Fibroblast of pulmonary artery (primary cell): ENCODE results near the gene ABCB11.
A peak's percentile ranks its signal among the peaks of the same experiment; 100 is the strongest.

Experiments
- DNase-seq: peaks from one replicate; pipeline ENCODE4 v3.0.0-alpha.2; 2010; ENCODE audit warnings: low read depth
- H3K4me3 ChIP-seq: replicated peaks from 2 replicates; pipeline ENCODE4 v1.5.1; 2011; ENCODE audit warnings: low read depth, mild to moderate bottlenecking, control low read depth, low read length, moderate library complexity
- CTCF ChIP-seq: IDR thresholded peaks from 2 replicates; pipeline ENCODE4 v1.5.1; 2011; ENCODE audit warnings: mild to moderate bottlenecking, control low read depth, low read length, inconsistent platforms; ENCODE audit errors: missing control alignments

The ABCB11 gene

GRCh38 chr2:168998609-168999211 is 32.4 kb downstream of the ABCB11 start:
- no peak for TF ChIP-seq CTCF
- no peak for DNase-seq
- no peak overlapping the region for H3K4me3 ChIP-seq

- TF ChIP-seq CTCF, result no peak
- no peak overlapping the region for H3K4me3 ChIP-seq
- DNase-seq, result no peak
Observed at GRCh38 chr2:168997794-168998193, 33.3 kb downstream of the ABCB11 start.

- H3K4me3 ChIP-seq, result no peak overlapping the region
- peak; percentile 67 for DNase-seq
- no peak for TF ChIP-seq CTCF
Observed at GRCh38 chr2:168997118-168997521, 34.0 kb downstream of the ABCB11 start.

GRCh38 chr2:168995744-168996143 is 35.4 kb downstream of the ABCB11 start:
- no peak for DNase-seq
- no peak for TF ChIP-seq CTCF
- no peak overlapping the region for H3K4me3 ChIP-seq

- no peak for TF ChIP-seq CTCF
- no peak for DNase-seq
- H3K4me3 ChIP-seq, result no peak overlapping the region
Observed at GRCh38 chr2:168993538-168993937, 37.6 kb downstream of the ABCB11 start.

GRCh38 chr2:168992591-168993349 is 38.4 kb downstream of the ABCB11 start:
- TF ChIP-seq CTCF, result no peak
- peak; percentile 89 for DNase-seq

More at GRCh38 chr2:168992591-168993349, 38.4 kb downstream of the ABCB11 start:
- H3K4me3 ChIP-seq, result no peak overlapping the region
